ENCODE data around the gene TNNI3K.

The TNNI3K gene

DNA sequence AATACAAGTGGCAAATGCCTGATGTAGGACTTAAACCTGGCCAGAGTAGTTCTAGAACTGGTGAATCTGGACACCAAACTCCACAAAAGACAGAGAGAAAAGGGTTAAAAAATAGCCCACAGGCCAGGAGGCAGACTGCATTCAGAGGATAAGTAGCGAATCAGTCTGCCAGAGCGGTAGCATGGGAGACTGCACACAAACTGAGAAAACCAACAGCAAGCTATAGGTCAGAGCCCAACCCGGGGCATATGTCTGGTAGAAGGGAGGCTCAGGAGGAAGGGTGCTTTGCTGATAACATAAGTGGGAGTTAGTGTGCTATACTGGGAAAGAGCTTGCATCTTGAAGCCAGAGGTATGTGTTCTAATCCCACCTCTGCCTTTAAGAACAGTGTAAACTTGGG lies 273.3 kb downstream of the TNNI3K start:
- no peak for DNase-seq

GRCh38 chr1:74512170-74512915 lies 277.2 kb downstream of the TNNI3K start, which contains the start of gene LRRC53:
TSS of gene LRRC53 (minus strand) at chr1:74512611. CDS start at chr1:74483349, 29,262 bp downstream.
- no peak for DNase-seq

- no peak for DNase-seq
These were observed 278.5 kb downstream of the TNNI3K start for GRCh38 chr1:74513411-74514300.

DNA sequence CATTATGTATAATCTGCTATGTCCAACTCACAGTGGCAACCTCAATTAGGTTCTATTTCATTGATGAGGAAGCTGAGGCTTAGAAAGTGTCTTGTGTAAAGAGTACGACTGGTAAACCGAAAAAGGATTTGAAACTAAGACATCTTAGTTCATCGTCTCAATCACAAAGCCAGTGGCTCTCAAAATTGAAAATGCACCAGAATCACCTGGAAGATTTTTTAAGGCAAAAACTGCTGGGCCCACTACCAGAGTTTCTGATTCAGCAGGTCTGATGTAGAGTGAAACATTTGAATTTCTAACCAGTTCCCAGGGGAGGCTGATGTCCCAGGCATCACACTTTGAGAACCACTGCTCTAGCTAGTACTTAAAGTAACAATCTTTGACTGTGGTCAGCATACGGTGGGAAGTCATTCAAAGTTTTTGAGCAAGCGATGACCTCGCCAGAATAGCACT lies 282.4 kb downstream of the TNNI3K start:
- no peak for DNase-seq

DNA sequence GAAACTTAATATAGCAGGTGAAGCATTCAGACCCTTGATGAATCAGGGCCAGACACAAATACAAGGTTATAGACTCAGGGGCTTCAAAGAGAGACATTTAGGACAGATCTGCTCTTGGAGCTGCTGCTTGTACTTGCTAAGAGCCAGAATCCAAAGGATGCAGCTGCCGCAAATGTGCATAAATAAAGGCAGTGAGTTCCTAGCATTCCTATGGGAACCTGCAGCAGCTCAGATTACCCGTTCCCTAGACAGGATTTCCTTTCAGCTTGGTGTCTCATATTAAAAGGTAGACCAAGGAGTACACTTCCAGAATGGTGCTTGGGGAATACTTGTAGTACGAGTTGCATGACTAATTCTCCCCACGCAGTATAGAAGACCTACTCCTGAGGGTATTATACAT lies 287.0 kb downstream of the TNNI3K start:
- DNase-seq, result no peak

- DNase-seq, result no peak
These were observed 288.8 kb downstream of the TNNI3K start for GRCh38 chr1:74523873-74524480.

GRCh38 chr1:74526708-74527107 lies 291.5 kb downstream of the TNNI3K start:
- DNase-seq, result no peak

DNA sequence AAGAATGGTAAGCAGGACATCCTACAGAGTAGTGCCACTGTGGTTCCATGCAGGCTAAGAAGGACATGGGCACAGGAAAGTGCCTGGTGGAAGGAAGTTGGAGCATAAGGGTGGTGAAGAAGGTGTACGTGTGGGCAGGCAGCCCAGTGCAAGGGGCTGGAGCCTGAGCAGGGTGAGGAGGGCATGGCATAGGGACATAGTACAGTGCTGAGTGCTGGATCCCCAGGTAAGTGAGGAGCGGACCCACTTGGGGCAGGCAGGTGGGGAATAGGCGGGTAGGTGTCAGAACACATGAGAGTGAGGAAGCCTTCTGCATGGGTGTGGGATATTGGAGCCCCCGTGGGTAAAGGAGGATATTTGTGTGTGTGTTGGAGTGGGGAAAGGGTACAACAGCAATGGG lies 292.9 kb downstream of the TNNI3K start:
- no peak for DNase-seq

DNA sequence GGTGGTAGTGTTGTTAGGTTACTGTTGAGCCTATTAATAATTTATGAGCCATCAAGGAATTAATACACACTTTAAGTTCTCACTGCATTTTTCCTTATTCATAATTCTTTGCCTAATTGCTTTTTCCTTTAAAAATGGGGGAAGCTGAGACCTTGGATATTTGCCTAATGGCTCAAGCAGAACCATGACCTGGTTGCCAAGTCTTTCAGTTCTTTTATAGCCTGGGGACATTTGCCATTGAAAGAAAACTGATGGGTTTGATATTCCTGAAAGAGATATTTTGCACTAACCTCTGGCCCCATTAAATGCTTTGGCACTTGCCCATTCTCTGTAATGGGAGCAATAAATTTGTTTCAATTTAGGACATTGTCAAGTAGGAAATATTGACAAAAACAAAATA lies 295.7 kb downstream of the TNNI3K start:
- no peak for DNase-seq

DNA sequence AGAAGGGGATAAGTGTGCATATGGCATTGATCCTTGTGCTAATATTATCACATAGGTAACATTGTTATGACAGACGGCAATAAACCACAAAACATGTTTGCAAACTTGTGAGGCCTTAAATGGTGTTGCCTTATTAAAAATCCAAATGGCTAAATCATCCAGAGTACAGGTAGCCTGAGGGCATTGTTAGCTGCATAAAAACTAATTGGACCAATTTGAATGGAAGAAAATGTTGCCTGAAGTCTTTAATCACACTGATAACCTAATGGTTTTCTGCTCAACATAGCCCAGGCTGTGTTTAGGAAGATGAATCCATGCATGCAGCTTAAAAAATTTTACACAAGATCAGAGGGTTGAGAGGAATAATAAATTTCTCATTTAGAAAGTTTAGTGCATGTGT lies 296.6 kb downstream of the TNNI3K start:
- DNase-seq, result no peak

DNA sequence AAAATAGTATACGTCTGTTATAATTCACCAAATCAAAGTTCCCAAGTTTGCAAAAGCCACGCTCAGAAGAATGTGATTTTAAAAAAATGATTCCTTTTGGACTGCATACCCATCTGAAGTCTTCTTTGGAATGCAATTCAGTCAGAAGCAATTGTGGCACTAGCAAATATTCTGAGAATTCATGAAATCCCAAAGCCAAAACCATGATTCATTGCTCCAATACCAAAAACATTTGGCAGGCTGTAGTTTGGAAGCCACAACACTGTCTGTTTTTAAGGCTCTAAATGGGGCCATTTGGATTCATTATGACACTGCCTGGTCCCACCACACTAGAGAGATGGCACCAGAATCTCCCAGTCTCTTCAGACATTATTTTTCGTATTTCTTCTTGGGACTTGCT lies 299.1 kb downstream of the TNNI3K start:
- DNase-seq, result no peak

GRCh38 chr1:74545821-74546220 lies 310.6 kb downstream of the TNNI3K start:
- no peak for DNase-seq

DNA sequence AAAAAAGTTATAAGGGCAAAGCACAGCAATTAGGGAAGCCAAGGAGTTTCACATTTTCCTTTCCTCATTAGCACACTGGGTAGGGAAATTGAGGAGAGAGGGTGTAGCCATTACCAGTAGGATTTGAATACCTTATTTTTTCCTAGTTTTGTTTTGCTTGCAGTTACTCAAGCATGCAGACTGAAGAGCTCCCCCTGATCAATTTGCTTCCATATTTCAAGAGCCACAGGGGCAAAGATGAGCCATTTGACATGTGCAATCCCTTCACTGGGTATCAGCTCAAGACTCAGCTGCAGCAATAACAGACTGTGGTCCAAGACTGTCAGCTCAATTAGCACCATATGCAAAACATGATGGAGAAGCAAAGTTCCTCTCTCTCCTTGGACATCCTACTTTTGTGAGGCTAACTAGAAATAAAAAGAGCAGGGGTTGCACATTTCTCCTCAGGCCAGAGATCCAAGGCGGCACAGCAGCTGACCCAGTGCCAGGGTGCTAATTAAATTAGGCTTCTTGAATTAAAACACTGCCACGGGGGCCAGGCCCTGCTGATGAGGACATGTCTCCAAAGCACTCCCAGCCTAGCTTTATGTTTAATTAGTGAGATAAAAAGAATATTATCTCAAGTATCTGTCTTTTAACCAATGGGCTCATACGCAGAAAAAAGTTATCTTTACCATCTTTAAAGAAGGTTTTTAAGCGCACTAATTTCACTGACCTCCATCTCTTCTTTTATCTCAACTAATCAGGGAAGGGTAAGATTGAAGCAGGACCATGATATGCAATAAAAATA lies 314.0 kb downstream of the TNNI3K start:
- no peak for DNase-seq

DNA sequence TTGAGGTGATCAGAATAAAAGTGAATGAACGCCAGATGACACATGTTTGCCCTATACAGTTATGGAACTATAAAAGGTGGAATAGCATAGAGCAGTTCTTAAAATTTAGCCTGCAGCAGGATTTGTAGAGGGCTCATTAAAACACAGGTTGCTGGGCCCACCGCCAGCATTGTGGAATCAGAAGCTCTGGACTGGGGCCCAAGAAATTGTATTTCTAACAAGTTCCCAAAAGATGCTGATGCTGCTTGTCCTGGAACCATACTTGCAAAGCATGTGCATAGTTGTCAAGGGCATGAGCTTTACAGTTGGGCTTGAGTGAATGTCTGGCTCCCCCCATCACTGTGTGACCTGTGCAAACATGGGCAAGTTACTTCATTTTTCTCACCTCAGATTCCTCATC lies 314.7 kb downstream of the TNNI3K start:
- DNase-seq, result no peak

DNA sequence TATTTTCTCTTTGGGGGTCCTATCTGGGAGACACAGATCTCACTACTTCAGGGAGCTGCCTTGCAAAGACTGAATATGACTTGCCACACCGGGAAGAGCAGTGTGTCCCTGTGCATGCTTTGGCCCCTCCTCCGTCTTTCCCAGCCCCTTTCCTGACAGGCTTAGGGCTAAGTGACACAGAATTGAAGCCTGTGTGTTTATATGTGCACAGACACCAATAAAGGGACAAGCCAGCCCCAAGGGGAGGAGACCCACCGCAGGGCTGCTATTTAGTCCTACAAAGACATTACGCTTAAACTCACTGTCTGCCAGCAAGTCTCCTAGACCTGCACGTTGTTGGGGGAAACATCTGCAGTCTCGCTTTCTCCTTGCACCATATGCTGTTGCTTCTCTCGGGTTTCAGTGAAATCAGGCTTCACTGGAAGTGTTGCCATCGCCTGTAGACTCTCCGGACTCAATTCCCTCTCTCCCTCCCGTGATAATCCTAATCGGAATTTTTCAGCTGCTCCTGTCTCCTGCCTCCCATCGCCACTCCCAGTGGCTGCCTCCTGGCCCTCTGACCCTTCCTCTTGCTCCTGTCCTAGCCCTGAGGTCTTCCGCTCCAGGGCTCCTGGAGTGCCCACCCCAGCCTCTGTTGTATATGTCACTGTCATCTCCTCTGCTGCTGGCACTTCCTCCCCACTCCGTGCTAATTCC lies 335.8 kb downstream of the TNNI3K start:
- DNase-seq, result no peak

DNA sequence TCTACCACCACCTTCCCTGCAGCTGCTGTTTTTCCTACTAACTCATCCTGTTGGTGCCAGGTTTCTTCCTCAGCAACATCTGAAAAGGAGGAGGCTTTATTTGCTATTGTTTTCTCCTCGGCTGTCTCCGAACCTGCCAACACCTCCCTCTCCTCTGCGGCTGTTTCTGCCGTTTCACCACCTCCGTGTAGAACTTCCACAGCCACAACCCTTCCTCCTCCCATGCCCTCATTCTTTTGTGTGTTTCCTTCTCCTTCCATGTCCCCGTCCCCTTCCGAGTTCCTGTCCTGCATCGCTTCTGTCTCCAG lies 336.3 kb downstream of the TNNI3K start:
- no peak for DNase-seq

DNA sequence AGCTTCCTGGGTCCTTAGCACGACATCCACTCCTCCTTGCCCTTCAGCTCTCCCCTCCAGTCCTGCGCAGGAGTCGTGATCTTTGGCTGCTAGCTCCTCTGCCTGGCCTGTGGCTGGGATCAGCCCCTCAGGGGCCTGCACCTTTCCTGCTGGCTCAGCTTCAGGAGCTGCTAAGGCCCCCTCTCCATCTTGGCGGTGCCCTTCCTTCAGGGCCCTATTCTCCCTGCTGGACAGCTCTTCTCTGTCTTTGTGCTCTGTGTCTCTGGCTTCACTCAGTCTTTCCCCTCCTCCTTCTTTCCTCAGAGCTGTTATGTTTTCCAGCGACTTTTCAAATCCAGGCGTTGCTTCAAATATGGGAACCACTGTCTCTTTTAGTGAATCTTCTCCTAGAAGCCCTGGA lies 336.7 kb downstream of the TNNI3K start:
- DNase-seq, result no peak

DNA sequence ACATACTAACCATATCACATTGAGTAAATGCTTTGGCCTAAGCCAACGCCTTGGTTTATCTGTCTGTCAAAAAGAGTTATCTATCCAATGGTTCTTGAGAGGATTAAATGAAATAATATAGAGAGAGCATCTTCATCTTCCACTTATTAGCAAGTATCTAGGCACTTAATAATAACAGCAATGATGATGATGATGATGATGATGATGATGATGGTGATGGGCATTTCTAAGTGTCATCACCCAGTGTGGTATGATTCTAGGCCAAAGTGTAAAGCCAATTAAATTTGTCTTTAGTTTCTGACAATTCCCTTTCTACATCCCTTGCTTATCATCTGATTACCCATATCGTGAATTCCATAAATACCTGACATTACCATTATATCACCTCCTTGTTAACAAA lies 342.9 kb downstream of the TNNI3K start:
- no peak for DNase-seq

DNA sequence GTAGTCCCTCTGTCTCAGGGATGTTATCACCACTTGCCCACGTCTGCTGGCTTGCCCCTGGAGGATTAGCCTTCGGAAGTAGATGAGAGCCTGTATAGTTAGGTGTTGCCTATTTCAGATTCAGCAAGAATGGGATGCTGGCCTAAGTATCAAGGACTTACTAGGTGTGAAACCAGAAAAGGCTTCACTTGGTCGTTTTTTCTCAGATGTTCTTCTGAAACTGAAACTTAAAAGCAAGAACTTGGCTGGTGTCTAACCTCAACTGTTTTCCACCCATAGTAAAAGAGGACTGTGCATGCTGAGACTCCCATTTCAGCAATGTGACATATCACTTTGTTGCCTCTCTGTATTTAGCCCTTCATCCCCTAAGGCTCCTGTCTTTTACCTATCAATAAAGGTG lies 344.2 kb downstream of the TNNI3K start:
- no peak for DNase-seq

GRCh38 chr1:74583397-74583796 lies 348.2 kb downstream of the TNNI3K start:
- no peak for DNase-seq

- DNase-seq, result no peak
These were observed 349.0 kb downstream of the TNNI3K start for GRCh38 chr1:74584185-74584584.

DNA sequence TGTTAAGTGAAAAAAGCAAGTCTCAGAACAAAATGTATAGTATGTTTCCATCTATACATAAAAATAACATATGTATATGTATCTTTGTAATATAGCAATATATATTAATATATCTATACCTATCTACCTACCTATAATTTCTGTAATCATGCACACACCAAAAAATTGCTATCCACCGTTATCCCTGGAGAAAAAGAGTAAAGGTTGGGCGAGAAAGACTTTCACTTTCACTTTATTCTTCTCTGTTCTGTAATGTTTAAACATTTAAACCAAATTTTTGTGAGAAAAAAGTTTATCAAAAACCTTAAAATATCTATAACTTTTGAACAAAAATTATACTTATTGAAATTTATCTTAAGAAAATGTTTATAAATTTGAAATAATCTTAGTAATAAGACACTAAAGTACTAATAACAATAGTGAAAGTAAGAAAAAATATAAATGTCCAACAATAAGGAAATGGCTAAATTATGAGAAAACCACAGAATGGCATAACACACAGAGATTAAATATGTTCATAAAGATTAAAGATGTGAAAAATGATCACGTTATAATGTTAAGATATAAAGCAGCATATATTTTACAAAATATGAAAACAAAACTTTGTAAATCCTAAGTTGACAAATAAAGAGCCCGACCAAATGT lies 351.2 kb downstream of the TNNI3K start:
- no peak for DNase-seq
